ENCODE results near the gene YRDC.

The YRDC gene, protein sequence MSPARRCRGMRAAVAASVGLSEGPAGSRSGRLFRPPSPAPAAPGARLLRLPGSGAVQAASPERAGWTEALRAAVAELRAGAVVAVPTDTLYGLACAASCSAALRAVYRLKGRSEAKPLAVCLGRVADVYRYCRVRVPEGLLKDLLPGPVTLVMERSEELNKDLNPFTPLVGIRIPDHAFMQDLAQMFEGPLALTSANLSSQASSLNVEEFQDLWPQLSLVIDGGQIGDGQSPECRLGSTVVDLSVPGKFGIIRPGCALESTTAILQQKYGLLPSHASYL

DNA sequence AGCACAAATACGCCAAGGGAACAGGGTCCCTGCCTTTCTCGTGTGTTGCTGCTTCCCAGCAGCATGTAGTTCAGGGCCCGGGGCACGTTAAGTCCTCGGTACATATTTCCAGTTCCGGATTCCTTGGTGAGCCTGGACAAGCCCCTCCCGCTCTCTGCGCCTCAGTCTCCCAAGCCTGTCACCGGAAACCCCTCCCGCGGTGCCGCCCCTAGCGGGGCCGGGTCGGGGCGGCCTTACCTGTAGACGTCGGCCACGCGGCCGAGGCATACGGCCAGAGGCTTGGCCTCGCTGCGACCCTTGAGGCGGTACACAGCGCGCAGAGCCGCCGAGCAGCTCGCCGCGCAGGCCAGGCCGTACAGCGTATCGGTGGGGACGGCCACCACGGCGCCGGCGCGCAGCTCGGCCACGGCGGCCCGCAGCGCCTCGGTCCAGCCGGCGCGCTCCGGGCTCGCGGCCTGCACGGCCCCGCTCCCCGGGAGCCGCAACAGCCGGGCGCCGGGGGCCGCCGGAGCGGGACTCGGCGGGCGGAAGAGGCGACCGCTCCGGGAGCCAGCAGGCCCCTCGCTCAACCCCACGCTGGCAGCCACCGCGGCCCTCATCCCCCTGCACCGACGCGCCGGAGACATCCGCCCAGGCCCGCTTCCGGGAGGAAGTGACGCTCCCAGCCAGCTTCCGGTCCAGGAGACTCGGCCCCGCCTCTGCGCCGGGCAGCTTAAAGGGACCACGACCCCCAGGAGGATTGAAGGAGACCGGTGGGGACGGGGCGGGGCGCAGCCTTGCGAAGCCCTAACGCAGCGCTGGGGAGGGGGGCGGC is at the start of gene YRDC, which contains the start of gene C1orf122:
YRDC (minus strand) TSS at position 654 of the 814 bp plus-strand sequence; CDS start at position 626, 28 bp downstream.
C1orf122 (plus strand) TSS at position 236 of the 814 bp plus-strand sequence. CDS start 615 bp downstream, outside the sequence.
- DNase-seq = peak; percentile 92

DNA sequence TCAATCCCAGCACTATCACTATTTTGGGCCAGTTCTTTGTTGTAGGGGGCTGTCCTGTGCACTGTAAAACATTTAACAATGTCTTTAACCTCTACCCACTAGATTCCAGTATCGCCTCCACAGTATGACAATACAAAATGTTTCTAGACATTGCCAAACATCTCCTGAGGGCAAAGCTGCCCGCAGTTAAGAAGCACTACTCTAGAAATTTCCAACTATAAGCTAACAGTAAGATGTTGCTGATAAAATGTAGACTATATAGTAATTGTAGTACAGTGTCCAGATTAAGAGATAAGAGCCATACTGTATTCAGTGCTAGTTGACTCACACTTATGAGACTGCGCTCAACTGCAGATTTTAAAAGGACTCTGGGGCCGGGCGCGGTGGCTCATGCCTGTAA is 46.4 kb upstream of the YRDC start:
- no peak for DNase-seq

DNA sequence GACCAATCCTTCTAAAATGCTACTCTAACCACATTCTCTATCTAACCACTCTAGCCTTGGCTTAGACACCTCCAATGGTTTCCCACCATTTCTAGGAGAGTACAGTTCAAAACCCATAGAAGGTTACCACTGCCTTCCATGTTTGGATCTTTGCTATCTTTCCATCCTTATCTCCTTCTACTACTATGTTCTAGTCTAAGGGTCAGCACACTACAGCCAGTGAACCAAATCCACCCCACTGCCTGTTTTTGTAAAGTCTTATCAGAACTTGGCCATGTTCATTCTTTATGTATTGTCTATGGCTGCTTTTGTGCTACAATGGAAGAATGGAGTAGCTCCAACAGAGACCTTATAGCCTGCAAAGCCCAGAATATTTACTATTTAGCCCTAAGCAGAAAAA is 45.1 kb upstream of the YRDC start:
- DNase-seq = no peak

DNA sequence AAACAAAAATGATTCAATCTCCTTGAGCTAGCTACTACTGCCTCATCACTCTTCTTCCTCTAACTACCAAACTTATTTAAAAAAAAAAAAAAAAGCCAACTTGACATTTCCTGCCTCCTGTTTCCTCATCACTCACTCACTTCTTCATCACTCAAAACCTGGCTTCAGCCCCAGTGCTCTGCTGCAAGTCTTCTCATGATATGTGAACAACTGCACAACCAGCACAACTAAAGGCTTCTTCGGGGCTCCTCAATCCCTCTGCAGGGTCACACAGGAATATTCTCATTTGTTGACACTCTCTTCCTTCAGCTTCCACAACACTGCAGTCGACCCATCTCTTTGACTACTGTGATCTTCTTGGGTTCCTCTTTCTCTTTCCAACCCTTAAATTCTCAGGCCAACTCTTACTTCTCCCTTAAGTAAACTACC is 43.8 kb upstream of the YRDC start:
- DNase-seq = no peak

DNA sequence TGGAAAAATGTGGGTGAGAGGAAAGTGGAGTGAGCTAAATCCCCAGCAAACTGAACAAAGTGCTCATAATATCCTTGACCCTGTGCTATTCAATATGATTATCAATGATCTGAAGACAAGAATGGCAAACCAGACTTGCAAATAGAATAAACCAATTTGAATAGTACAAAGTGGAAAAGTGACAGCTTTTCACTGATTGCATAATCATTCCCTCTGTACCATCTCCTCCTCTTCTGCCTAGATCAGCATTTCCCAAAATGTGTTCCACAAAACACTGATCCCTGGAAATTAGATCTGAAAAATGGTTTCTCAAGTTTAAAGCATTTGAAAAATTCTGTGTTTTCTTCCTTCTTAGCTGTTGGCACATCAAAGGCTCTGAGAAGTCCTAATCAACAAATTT is 43.3 kb upstream of the YRDC start:
- no peak for DNase-seq

DNA sequence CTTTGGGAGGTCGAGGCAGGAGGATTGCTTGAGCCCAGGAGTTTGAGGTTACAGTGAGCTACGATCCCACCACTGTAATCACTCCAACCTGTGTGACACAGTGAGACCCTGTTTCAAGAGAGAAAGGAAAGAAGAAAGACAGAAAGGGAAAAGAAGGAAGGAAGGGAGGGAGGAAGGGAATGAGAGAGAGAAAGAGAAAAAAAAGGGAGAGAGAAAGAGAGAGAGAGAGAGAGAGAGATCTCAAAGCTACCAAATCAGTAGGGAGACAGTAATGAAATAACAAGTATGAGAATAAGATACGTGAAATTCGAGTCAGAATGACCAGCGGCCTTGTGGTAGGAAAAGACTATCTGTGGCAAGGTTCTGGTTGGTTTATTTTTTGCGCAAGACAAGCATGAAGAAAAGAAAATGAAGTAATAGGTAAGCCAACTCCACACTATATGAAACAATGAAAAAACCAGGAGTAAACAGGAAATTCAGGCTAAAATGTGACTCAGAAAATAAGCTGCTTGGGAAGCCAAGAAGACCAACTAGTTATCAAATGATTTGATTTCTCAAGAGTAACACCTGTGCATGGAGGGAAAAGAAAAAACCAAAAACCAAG is 42.4 kb upstream of the YRDC start:
- DNase-seq = no peak

DNA sequence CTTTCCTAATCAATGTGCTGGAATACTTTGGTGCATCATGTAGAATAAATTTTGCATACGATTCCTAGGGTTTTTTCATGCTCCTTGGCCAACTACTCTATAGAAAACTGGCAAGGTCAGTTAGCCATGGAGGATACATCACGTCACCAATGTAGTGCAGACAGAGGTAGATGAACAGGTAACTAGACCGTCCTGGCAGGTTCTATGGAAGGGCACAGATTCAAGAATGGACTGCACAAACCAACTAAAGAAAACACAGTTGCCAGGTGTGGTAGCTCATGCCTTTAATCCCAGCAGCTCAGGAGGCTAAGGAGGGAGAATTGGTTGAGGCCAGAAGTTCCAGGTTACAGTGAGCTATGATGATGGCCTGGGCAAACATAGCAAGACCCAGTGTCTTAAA is 41.5 kb upstream of the YRDC start:
- DNase-seq = no peak

DNA sequence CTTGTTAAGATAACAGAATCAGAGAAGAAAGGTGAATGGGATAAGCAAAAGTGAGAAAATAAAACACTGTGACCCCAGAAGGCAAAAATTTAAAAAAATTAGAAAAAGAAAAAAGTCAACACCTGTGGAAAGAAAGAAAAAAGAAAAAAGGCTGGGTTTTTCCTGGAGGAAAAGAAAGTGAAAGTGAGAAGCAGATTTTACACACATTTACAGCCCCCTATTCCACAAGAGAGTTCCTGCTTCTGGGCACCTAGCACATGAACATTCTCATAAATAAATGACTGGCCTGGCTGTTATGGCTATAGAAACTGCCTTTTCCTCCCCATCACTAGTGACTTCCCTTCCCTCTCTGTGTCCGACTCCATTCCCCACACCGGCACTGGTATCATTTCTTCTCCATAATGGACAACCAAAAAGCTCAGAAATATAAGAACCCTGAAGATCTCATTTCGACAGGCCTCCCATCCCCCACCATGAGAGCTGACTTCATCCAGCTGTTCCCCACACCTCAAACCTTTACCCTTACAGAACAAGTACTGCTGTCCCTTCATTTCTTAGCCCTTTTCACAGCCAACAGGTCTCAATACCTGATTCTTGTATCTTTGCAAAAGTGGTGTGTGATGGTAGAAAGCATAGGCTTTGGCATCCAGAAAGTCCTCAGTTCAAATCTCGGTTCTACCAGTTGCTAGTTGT is 38.8 kb upstream of the YRDC start:
- DNase-seq = no peak

DNA sequence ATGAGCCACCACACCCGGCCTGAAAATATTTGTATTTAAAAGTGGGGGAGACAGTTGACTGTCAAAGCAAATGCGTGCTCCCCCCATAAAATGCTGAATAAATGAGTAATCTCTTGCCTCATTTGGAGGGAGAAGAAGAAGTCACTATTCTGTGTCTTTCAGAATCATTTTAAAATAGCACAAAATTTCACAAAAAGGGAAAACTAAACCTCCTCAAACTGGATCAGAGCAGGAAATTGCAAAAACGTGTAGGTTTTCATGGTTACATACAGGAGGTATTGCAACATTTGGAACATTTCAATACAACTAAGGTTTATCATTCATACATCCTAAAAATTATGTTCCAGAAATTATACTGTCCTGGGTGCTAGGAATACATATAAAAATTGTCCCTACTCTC is 37.8 kb upstream of the YRDC start:
- no peak for DNase-seq

DNA sequence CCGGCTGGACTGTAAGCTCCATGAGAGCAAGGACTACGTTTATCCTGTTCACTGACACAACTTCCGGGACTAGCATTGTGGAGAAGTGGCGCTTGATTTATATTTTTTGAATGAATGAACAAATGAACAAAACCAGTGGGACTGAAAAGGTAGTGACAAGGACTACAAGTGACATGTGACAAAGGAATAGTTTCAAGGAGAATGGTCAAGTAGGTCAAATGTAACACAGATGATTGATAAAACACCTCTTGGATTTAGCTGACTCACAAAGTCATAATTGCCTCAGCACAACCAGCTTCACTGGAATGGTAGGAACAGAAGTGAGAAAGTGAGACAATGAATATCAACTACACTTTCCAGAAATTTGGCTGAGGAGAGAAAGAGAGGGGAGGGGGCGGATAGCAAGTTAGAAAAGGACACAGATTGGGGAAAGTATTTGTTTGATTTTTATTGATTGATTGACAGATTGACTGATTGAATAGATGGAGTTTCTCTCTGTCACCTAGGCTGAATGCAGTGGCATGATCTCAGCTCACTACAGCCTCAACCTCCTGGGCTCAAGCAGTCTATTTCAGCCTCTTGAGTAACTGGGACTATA is 37.1 kb upstream of the YRDC start:
- DNase-seq = no peak

DNA sequence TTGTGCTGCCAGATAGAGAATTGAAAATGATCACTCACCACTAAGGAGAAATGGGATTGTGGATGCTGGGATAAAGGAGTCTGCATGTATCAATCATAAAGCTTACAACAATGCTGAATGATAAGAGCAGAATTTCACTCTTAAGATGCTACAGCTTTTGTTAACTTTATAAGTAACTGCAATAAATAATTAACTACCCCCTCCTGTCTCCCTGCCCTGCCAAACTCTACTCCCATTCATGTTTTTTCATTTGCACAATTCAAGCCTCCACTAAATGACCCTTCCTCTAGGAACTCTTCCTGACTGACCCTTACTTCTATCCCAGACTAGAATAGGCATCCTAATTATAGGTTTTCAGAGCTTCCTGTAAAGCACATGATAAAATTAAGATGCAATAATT is 36.5 kb upstream of the YRDC start:
- no peak for DNase-seq

DNA sequence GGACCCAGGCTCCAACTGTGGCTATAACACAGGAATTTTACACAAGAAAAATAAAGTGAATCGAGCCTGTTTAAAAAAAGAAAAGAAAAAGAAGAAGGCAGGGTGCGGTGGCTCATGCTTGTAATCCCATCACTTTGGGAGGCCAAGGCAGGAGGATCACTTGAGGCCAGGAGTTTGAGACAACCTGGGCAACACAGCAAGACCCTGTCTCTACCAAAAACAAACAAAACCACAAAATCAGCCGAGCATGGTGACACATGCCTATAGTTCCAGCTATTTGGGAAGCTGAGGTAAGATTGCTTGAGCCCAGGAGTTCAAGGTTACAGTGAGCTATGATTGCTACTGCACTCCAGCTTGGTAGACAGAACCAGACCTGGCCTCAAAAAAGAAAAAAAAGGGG is 33.6 kb upstream of the YRDC start:
- DNase-seq = no peak

DNA sequence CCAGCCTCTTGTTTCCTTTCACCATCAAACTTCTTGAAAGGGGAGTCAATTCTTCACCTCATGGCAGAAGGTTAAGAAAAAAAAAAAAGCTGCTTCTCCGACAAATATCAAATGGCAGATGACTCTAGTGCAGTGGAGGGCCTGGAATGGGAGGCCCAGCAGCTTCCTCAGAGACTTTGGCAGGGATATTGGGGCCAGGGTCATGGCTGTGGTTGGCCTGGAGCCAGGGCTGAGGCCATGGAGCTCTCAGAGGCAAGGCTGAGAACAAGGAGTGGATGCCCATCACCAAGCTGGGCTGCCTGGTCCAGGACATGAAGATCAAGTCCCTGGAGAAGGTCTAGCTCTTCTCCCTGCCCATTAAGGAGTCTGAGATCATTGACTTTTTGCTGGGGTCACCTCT is 32.7 kb upstream of the YRDC start:
- DNase-seq = no peak

DNA sequence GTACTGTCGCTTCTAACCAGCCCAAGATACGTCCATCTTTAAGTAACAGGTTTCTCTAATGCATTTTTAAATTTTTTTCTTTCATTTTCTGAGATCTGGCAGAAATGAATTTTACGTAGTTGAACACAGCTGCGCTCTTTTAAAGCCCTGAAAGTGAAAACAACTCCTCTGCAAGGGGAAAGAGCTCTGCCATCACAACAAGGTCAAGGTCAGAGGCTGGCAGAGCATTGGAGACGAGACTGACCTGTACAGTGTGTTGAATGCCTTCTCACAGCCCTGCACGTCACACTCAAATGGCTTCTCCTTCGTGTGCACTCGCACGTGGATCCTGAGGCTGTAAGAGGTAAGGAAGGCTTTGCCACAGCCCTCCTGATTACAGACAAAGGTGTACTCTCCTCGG is 31.7 kb upstream of the YRDC start:
- DNase-seq = no peak

DNA sequence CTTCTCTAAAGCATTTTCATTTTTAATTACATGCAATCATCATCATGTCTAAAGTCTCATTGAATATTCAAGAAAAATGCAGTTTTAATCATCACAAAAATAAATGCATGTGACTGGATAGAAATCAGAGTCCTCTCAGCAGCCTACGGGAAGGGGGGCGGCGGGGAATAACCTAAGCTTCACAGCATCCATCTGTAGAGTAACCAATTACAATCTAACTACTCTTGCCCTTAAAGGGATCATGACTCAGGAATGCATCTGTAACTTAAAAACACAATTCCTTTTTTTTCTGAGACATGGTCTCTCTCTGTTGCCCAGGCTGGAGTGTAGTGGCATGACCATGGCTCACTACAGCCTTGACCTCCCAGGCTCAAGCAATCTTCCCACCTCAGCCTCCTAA is 28.8 kb upstream of the YRDC start:
- no peak for DNase-seq

DNA sequence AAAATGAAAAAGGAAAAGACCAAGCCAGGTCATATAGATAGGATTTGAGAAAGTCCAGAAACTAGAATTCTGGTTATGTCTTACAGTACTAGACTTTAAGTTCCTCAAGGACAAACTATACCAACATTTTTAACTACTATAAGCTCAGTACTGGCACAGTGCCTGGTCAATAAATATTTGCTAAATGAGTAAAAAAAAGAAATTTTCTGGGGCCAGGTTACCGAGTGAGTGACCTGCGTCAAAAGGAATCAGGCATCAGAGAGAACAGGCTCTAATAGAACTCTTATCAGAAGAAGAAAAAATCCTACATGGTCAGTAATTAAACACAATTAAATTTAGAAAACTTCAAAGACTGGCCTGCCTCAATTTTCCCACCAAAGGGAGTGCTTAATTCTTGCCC is 23.8 kb upstream of the YRDC start:
- no peak for DNase-seq

DNA sequence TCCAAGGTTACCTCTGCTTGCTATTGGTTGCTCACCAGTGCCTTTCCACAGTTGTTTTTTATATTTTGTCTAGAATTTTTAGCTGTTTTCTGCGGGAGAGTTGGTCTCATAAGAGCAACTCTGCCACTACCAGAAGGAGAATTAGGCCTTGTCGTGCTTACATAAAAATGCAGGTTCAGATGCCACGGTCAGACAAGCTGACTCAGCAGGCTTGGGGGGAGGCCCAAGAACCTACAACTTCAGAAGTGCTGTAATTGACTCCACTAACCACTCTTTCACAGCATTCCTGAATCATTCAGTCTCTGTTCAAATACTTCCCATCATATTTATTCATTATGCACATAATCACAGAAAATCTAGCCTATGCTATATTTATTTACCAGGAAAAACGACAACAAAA is 23.1 kb upstream of the YRDC start:
- DNase-seq = no peak

DNA sequence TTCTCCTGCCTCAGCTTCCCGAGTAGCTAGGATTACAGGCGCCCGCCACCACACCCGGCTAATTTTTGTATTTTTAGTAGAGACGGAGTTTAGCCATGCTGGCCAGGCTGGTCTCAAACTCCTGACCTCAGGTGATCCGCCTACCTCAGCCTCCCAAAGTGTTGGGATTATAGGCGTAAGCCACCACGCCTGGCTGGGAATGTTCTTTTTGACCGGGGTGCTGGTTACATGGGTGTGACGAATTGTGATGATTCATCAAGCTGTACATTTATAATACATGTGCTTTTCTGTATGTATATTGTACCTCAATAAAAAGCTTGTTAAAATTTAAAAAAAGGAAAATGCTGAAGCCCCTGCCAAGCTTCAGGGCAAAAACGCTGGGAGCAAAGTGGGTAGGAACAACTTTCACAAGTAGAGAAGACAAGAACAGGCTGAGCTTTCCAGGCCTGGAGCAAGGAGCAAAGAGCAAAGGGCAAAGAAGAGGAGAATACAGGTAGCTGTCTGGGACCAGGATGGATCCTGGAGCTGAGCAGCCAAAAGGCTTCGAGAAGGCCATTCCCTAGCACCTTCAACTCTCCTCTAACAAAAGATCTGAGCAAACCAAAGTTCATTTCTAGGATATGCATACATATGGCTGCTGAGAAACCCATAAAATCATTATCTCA is 20.5 kb upstream of the YRDC start:
- no peak for DNase-seq

DNA sequence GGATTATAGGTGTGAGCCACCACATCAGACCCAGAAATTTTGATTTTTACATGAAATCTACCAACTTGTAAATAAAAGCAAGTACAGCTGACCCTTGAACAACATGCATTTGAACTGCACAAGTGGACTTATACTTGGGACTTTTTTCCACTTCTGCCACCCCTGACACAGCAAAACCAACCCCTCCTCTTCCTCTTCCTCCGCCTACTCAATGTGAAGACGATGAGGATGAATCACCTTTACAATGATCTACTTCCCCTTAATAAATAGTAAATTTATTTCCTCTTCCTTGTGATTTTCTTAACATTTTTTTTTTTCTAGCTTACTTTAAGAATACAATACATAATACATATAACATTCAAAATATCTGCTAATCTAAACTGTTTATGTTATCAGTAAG is 17.5 kb upstream of the YRDC start:
- no peak for DNase-seq

DNA sequence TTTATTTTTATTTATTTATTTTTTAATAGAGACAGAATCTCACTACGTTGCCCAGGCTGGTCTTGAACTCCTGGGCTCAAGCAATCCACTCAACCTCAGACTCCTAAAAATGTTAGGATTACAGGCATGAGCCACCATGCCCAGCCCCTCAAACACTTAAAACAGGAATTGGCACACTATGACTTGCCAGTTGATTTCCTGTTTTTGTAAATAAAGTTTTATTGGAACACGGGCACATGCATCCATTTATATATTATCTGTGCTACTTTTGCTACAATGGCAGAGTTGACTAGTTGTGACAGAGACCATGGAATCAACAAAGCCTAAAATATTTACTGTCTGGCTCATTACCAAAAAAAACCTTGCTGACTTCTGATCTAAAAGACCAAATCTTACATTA is 16.0 kb upstream of the YRDC start:
- no peak for DNase-seq

DNA sequence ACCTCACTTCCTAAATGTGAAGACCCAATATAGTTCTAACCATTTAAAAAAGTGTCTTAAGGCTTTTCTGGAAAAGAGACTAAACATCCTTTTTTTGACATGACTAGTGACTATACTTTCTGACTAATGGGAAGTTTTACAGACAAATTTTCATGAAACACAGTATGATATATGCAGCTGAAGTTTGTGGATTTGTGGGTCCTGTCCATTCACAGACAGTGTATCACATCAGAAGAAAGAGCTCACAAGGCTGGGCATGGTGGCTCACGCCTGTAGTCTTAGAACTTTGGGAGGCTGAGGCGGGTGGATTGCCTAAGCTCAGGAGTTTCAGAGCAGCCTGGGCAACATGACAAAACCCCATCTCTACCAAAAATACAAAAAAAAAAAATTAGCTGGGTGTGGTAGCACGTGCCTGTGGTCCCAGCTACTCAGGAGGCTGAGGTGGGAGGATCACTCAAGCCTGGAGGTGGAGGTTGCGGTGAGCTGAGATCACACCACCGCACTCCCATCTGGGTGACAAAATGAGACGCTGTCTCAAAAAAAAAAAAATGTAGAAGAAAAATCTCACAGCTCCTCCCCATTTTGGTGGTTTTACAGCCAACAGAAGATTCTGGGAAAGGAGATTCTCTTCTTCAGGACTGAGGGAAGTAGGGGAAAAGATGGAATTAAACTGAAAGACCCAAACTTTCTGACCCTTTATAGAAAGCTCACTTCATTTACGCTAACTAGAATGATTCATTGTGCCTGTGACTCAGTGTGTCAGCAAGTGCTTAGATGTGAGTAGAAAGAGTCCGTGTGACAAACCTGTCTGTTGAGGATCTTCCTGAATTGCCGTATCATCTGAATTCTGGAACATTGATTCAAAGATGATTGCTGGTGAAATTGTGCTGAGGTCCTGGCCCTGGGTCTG is 15.2 kb upstream of the YRDC start:
- no peak for DNase-seq
